ENCODE measurements around the gene NES.

- TF ChIP-seq CTCF (conservative IDR thresholded peaks at IDR 0.05) (no peak), EZH2 (IDR thresholded peaks at IDR 0.05; ENCODE audit: low read depth) (no peak)
Measured at GRCh38 chr1:156624814-156625435, 52.3 kb downstream of the NES start.

All from PC-9 (cell line).